GM21526 (cell line): ENCODE measurements around the gene SEC14L6.
"Not testable (repeated sequence)": the region's sequence is repeated elsewhere in the genome, so short reads cannot be mapped to it uniquely, and the experiment has no call there.

Experiments
- ATAC-seq: cut with Tn5 transposase; IDR thresholded peaks from one replicate; pipeline ENCODE4 v1.9.1; 2021; ENCODE audit warnings: moderate library complexity; ENCODE audit not compliant: unreplicated experiment, low FRiP score

SEC14L6 gene

GRCh38 chr22:30568137-30568805, 21.7 kb upstream of the SEC14L6 start:
- ATAC-seq = no peak

- ATAC-seq = not testable (repeated sequence)
Observed at GRCh38 chr22:30567277-30567676, 20.7 kb upstream of the SEC14L6 start.

GRCh38 chr22:30566125-30566524, 19.6 kb upstream of the SEC14L6 start:
- no peak for ATAC-seq

- no peak for ATAC-seq
Observed at GRCh38 chr22:30565341-30565740, 18.8 kb upstream of the SEC14L6 start.

GRCh38 chr22:30564761-30565119, 18.2 kb upstream of the SEC14L6 start:
- no peak for ATAC-seq

GRCh38 chr22:30564045-30564760, 17.7 kb upstream of the SEC14L6 start:
- no peak for ATAC-seq

GRCh38 chr22:30562366-30562765, 15.8 kb upstream of the SEC14L6 start:
- no peak for ATAC-seq

- ATAC-seq = no peak
Observed at GRCh38 chr22:30561402-30562189, 15.1 kb upstream of the SEC14L6 start.

- ATAC-seq = not testable (repeated sequence)
Observed at GRCh38 chr22:30560643-30561202, 14.2 kb upstream of the SEC14L6 start.

GRCh38 chr22:30559889-30560288, 13.3 kb upstream of the SEC14L6 start:
- no peak for ATAC-seq

- ATAC-seq = no peak
Observed at GRCh38 chr22:30557243-30557642, 10.7 kb upstream of the SEC14L6 start.

- no peak for ATAC-seq
Observed at GRCh38 chr22:30556388-30556787, 9.8 kb upstream of the SEC14L6 start.

GRCh38 chr22:30555282-30556210, 9.0 kb upstream of the SEC14L6 start:
- ATAC-seq = no peak

- no peak for ATAC-seq
Observed at GRCh38 chr22:30553971-30554370, 7.4 kb upstream of the SEC14L6 start.

- ATAC-seq = no peak
Observed at GRCh38 chr22:30552719-30553118, 6.2 kb upstream of the SEC14L6 start.

GRCh38 chr22:30551813-30552212, 5.3 kb upstream of the SEC14L6 start:
- not testable (repeated sequence) for ATAC-seq

GRCh38 chr22:30547188-30547587, 647 bp upstream of the SEC14L6 start:
- ATAC-seq = no peak

GRCh38 chr22:30542811-30543188, 3.7 kb downstream of the SEC14L6 start:
- no peak for ATAC-seq

GRCh38 chr22:30541961-30542810, 4.4 kb downstream of the SEC14L6 start:
- ATAC-seq = no peak
